Fibroblast of lung (primary cell): ENCODE data around the gene KIF5A. TPM values are rescaled to one million over a fixed set of nuclear protein-coding genes. Genes with fewer than 3 reads are reported as not detected.

Experiments used
- DNase-seq, 2 donors: peaks; one replicate each; pipeline versions ENCODE4 v3.0.0 to v3.0.0-alpha.2; 2010; ENCODE audit warnings: low read depth in 2 of 2
- H2AFZ ChIP-seq: 2 replicates; pipeline ENCODE4 v1.5.1; 2012; ENCODE audit warnings: low read length, control low read depth, inconsistent platforms
- H3K27ac ChIP-seq: 2 replicates; pipeline ENCODE4 v1.5.1; 2011; ENCODE audit warnings: low read length, control low read depth; ENCODE audit not compliant: insufficient read depth
- H3K27me3 ChIP-seq: 2 replicates; pipeline ENCODE4 v1.5.1; 2011; ENCODE audit warnings: mild to moderate bottlenecking, low read length; ENCODE audit not compliant: control insufficient read depth, insufficient read depth
- H3K36me3 ChIP-seq: 2 replicates; pipeline ENCODE4 v1.5.1; 2011; ENCODE audit warnings: low read length; ENCODE audit not compliant: control insufficient read depth, insufficient read depth
- H3K4me1 ChIP-seq: 2 replicates; pipeline ENCODE4 v1.5.1; 2011; ENCODE audit warnings: low read length; ENCODE audit not compliant: control insufficient read depth, insufficient read depth; ENCODE audit errors: extremely low read depth
- H3K4me2 ChIP-seq: 2 replicates; pipeline ENCODE4 v1.5.1; 2011; ENCODE audit warnings: low read length, control low read depth; ENCODE audit not compliant: insufficient read depth; ENCODE audit errors: extremely low read depth
- H3K4me3 ChIP-seq, 4 experiments: fragments of 200-600 bp in 1 of 4; sonication (generic) in 1 of 4; replicated peaks in 1 of 4; 2 replicates each; pipeline ENCODE4 v1.5.1; 2011 to 2016; ENCODE audit warnings: low read length in 4 of 4, low read depth in 3 of 4, mild to moderate bottlenecking in 3 of 4, control low read depth in 2 of 4, inconsistent platforms in 1 of 4, mixed read lengths in 1 of 4; ENCODE audit not compliant: insufficient read depth in 1 of 4; ENCODE audit errors: control extremely low read depth in 1 of 4
- H3K79me2 ChIP-seq: 2 replicates; pipeline ENCODE4 v1.5.1; 2012; ENCODE audit warnings: mild to moderate bottlenecking, low read length, inconsistent platforms; ENCODE audit not compliant: control insufficient read depth, insufficient read depth
- H3K9ac ChIP-seq: 2 replicates; pipeline ENCODE4 v1.5.1; 2011; ENCODE audit warnings: mild to moderate bottlenecking, low read length, control low read depth; ENCODE audit not compliant: insufficient read depth
- H3K9me3 ChIP-seq: 2 replicates; pipeline ENCODE4 v1.5.1; 2012; ENCODE audit warnings: low read depth, low read length; ENCODE audit not compliant: control insufficient read depth, insufficient read depth
- H4K20me1 ChIP-seq: 2 replicates; pipeline ENCODE4 v1.5.1; 2011; ENCODE audit warnings: low read length; ENCODE audit not compliant: control insufficient read depth, insufficient read depth; ENCODE audit errors: extremely low read depth
- CTCF ChIP-seq, 2 donors: IDR thresholded peaks in 1 of 2; conservative IDR thresholded peaks in 1 of 2; 1 replicate in 1 of 2; 2 replicates in 1 of 2; pipeline ENCODE4 v1.5.1; 2011 to 2012; ENCODE audit warnings: low read length in 2 of 2, control low read depth in 1 of 2, inconsistent platforms in 1 of 2, low read depth in 1 of 2, mild to moderate bottlenecking in 1 of 2
- EZH2 ChIP-seq: IDR thresholded peaks from 2 replicates; pipeline ENCODE4 v1.5.1; 2012; ENCODE audit warnings: low read length, control low read depth, mild to moderate bottlenecking; ENCODE audit errors: missing control alignments
- polyA plus RNA-seq, 2 donors: library from polyadenylated mRNA; depleted of rRNA in 1 of 2; stranded (reverse) in 1 of 2; unstranded in 1 of 2; fragments of >200 nt; gene quantifications; 2 replicates each; pipeline ENCODE4 v1.2.1, GENCODE V29; 2011 to 2012; ENCODE audit warnings: missing spikeins in 1 of 2
- total RNA-seq: library from RNA; depleted of rRNA; stranded (reverse); fragments of >200 nt; gene quantifications from 2 replicates; pipeline ENCODE4 v1.2.1, GENCODE V29; 2014

KIF5A gene
- total and polyA plus RNA-seq, 2 donors (not counting 1 experiment from before 2014, with no cell fraction given): 0.53 to 1.3 TPM

GRCh38 chr12:57620936-57621496, 71.2 kb downstream of the KIF5A start:
- no peaks in the 10 kb centered on the region for H3K9me3 ChIP-seq
- no peak overlapping the region for H3K27ac ChIP-seq
- H3K4me2 ChIP-seq: peak overlapping the region; percentile 88
- H4K20me1 ChIP-seq: no peaks in the 10 kb centered on the region
- no peaks in the 10 kb centered on the region for H3K79me2 ChIP-seq
- H3K4me1 ChIP-seq: peaks cover 5% of the 10 kb centered on the region
- H3K36me3 ChIP-seq: no peaks in the 10 kb centered on the region
- H3K4me3 ChIP-seq: peak overlapping the region; percentile 33 to 53 (median 37)
- peaks cover 32% of the 10 kb centered on the region for H3K27me3 ChIP-seq
- no peak for DNase-seq
- TF ChIP-seq CTCF (conservative IDR thresholded peaks at IDR 0.05 in 1 of 2, IDR thresholded peaks at IDR 0.05 in 1 of 2; ENCODE audit: low read depth in 1 of 2, low read length in 2 of 2) (no peak), EZH2 (peak; percentile 84)
- peak overlapping the region; percentile 26 for H2AFZ ChIP-seq
- no peak overlapping the region for H3K9ac ChIP-seq

GRCh38 chr12:57621497-57622292, 71.9 kb downstream of the KIF5A start:
- no peak overlapping the region for H3K27ac ChIP-seq
- H3K4me3 ChIP-seq: peak overlapping the region; percentile 33 to 53 (median 37)
- TF ChIP-seq CTCF (conservative IDR thresholded peaks at IDR 0.05 in 1 of 2, IDR thresholded peaks at IDR 0.05 in 1 of 2; ENCODE audit: low read depth in 1 of 2, low read length in 2 of 2) (peak; percentile 84 to 90), EZH2 (no peak)
- no peaks in the 10 kb centered on the region for H3K9me3 ChIP-seq
- peaks cover 5% of the 10 kb centered on the region for H3K4me1 ChIP-seq
- H3K9ac ChIP-seq: peak overlapping the region; percentile 23
- H2AFZ ChIP-seq: peak overlapping the region; percentile 26
- no peaks in the 10 kb centered on the region for H3K79me2 ChIP-seq
- DNase-seq: no peak
- H3K36me3 ChIP-seq: no peaks in the 10 kb centered on the region
- peaks cover 35% of the 10 kb centered on the region for H3K27me3 ChIP-seq
- H3K4me2 ChIP-seq: peak overlapping the region; percentile 88
- H4K20me1 ChIP-seq: no peaks in the 10 kb centered on the region

- Histone ChIP-seq H3K27ac (no peak overlapping the region), H3K9ac (no peak overlapping the region), H3K79me2 (no peaks in the 10 kb centered on the region), H3K27me3 (peaks cover 35% of the 10 kb centered on the region), H2AFZ (no peak overlapping the region), H4K20me1 (no peaks in the 10 kb centered on the region), H3K36me3 (no peaks in the 10 kb centered on the region), H3K4me1 (peaks cover 5% of the 10 kb centered on the region), H3K4me2 (no peak overlapping the region), H3K9me3 (no peaks in the 10 kb centered on the region), H3K4me3 (no peak overlapping the region)
- TF ChIP-seq EZH2 (no peak), CTCF (conservative IDR thresholded peaks at IDR 0.05 in 1 of 2, IDR thresholded peaks at IDR 0.05 in 1 of 2; ENCODE audit: low read depth in 1 of 2, low read length in 2 of 2) (no peak)
- no peak for DNase-seq
These were observed 72.7 kb downstream of the KIF5A start for GRCh38 chr12:57622293-57623245.
